ENCODE measurements around the gene DYNLRB1. TPM values are rescaled to one million over a fixed set of nuclear protein-coding genes. Genes with fewer than 3 reads are reported as not detected.

Gene DYNLRB1
- total RNA-seq, 1 experiment from 2014 or later: 177 TPM

DNA sequence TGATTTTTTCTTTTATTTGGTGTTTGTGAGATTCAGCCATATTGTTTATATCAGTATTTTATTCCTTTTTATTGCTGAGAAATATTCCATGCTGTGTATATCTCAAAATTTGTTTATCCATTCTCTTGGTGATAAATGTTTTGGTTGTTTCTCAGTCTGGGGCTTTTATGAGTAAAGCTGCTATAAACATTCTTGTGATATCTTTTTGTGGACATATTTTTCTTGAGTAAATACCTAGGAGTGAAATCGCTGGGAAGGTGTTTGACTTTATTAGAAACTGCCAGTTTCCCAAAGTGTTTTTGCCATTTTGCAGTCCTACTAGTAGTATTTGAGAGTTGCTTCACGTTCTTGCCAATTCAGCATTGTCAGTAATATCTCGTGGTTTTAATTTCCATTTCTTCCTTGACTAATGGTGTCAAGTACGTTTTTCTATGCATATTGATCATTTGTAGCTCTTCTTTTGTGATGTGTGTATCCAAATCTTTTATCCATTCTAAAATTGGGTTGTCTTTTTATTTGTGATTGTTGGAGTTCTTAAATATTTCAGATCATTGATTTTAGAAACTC, 31.1 kb upstream of the DYNLRB1 start:
- H3K9me3 ChIP-seq (ENCODE audit: low read length): no peaks in the 10 kb centered on the region
- no peaks in the 10 kb centered on the region for H4K20me1 ChIP-seq (ENCODE audit: low read length)
- no peaks in the 10 kb centered on the region for H3K79me2 ChIP-seq (ENCODE audit: low read length)
- ChIA-PET CTCF (no interaction called here), POLR2A (ENCODE audit: unreplicated experiment) (no interaction called here)
- no peaks in the 10 kb centered on the region for H3K4me1 ChIP-seq (ENCODE audit: insufficient read depth, low read length)
- no peak overlapping the region for H3K4me3 ChIP-seq (ENCODE audit: low read length)
- H3K27me3 ChIP-seq (ENCODE audit: low read length): no peaks in the 10 kb centered on the region
- H3K4me2 ChIP-seq (ENCODE audit: low read length): no peak overlapping the region
- no peak overlapping the region for H3K9ac ChIP-seq (ENCODE audit: low read length)
- no peaks in the 10 kb centered on the region for H3F3A ChIP-seq (ENCODE audit: low read length, unreplicated experiment)
- BruUV-seq (replicated peaks): no TSS peak
- TF ChIP-seq EZH2phosphoT487 (IDR thresholded peaks at IDR 0.05; ENCODE audit: borderline replicate concordance, low read length) (no peak), EZH2 (IDR thresholded peaks at IDR 0.05; ENCODE audit: low read length, unreplicated experiment) (no peak)
- TF ChIP-seq, protein P1, sequence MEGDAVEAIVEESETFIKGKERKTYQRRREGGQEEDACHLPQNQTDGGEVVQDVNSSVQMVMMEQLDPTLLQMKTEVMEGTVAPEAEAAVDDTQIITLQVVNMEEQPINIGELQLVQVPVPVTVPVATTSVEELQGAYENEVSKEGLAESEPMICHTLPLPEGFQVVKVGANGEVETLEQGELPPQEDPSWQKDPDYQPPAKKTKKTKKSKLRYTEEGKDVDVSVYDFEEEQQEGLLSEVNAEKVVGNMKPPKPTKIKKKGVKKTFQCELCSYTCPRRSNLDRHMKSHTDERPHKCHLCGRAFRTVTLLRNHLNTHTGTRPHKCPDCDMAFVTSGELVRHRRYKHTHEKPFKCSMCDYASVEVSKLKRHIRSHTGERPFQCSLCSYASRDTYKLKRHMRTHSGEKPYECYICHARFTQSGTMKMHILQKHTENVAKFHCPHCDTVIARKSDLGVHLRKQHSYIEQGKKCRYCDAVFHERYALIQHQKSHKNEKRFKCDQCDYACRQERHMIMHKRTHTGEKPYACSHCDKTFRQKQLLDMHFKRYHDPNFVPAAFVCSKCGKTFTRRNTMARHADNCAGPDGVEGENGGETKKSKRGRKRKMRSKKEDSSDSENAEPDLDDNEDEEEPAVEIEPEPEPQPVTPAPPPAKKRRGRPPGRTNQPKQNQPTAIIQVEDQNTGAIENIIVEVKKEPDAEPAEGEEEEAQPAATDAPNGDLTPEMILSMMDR (conservative IDR thresholded peaks at IDR 0.05; ENCODE audit: low read depth, low read length): no peak
- no peak for ATAC-seq
- no peak overlapping the region for H3K27ac ChIP-seq (ENCODE audit: low read length)
- no peak overlapping the region for H2AFZ ChIP-seq (ENCODE audit: low read length)
- intact Hi-C loops (cut with micrococcal nuclease): no loop called here
- no peak for DNase-seq
- H3K36me3 ChIP-seq (ENCODE audit: low read depth, low read length): peaks cover 73% of the 10 kb centered on the region
- no peaks in the 10 kb centered on the region for H3K9me2 ChIP-seq (replicated peaks; ENCODE audit: low read length)

DNA sequence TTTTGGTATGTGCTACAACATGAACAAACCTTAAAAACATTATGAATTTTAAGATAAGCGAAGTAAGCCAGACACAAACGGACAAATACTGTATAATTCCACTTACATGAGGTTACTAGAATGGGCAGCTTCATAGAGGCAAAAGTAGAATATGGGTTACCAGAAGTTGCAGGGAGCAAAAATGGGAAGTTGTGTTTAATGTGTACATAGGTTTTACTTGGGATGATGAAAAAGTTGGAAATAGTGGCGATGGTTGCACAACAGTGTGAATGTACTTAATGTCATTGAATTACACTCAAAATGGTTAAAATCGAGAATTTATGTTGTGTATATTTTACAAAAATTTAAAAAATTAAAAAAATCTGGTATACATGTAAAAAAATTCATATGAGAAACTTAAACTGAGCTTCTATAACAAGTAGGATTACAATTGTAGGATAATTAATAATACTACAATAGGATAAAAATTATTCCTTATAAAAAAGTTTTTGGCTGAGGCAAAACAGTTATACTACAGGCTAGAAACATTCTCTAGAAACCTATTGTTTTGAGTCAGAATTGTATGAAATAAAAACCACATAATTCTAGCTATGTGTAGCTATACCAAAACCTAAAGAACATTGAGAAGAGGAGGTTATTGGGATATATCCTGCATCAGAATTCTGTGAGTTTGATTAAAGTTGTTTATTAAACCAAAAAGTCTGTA, 24.8 kb upstream of the DYNLRB1 start:
- Histone ChIP-seq H3K4me1 (ENCODE audit: insufficient read depth, low read length) (no peaks in the 10 kb centered on the region), H3K36me3 (ENCODE audit: low read depth, low read length) (peaks cover 59% of the 10 kb centered on the region), H4K20me1 (ENCODE audit: low read length) (no peaks in the 10 kb centered on the region), H3K9me2 (replicated peaks; ENCODE audit: low read length) (no peaks in the 10 kb centered on the region), H3K9ac (ENCODE audit: low read length) (no peak overlapping the region), H3F3A (ENCODE audit: low read length, unreplicated experiment) (no peaks in the 10 kb centered on the region), H3K4me3 (ENCODE audit: low read length) (no peak overlapping the region), H2AFZ (ENCODE audit: low read length) (no peak overlapping the region), H3K9me3 (ENCODE audit: low read length) (no peaks in the 10 kb centered on the region), H3K4me2 (ENCODE audit: low read length) (no peak overlapping the region), H3K27ac (ENCODE audit: low read length) (no peak overlapping the region), H3K79me2 (ENCODE audit: low read length) (no peaks in the 10 kb centered on the region), H3K27me3 (ENCODE audit: low read length) (no peaks in the 10 kb centered on the region)
- ChIA-PET POLR2A (ENCODE audit: unreplicated experiment) (interaction anchor here (0.6 kb wide), 1 partner anchor 24 kb away, joined by 7 read pairs; no protein-coding TSS in a partner anchor), CTCF (no interaction called here)
- ATAC-seq: no peak
- TF ChIP-seq, protein P1 (conservative IDR thresholded peaks at IDR 0.05; ENCODE audit: low read depth, low read length): no peak
- no peak for TF ChIP-seq EZH2phosphoT487 (IDR thresholded peaks at IDR 0.05; ENCODE audit: borderline replicate concordance, low read length)
- BruUV-seq (replicated peaks): no TSS peak
- no peak for DNase-seq
- intact Hi-C loops (cut with micrococcal nuclease): no loop called here

DNA sequence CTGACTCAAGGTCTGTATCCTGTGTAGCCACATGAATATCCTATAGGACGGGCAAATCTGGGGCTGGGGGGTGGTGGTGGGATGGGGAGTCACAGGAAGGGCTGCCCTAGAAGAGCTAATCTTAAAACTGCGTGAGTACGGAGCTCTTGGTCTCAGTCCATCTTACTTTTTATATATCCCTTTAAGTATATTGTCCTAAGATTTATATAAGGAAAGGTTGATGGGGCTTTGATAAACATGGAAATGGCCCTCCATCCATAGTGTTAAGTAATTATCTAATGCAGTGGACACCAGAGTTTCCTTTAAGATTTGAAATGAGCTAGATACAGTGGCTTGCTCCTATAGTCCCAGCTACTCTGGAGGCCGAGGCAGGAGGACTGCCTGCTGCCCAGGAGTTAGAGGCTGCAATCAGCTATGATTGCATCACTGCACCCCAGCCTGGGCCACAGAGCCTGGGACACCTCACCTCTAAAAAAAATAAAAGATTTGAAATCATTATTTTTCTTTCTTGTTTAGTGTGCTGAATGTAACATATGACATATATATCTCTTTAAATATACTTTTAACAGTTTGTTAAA, 24.2 kb upstream of the DYNLRB1 start:
- ChIA-PET POLR2A (ENCODE audit: unreplicated experiment) (interaction anchor here (0.6 kb wide), 1 partner anchor 23 kb away, joined by 7 read pairs; no protein-coding TSS in a partner anchor), CTCF (no interaction called here)
- Histone ChIP-seq H3K4me3 (ENCODE audit: low read length) (no peak overlapping the region), H3K9me2 (replicated peaks; ENCODE audit: low read length) (no peaks in the 10 kb centered on the region), H3F3A (ENCODE audit: low read length, unreplicated experiment) (no peaks in the 10 kb centered on the region), H3K79me2 (ENCODE audit: low read length) (no peaks in the 10 kb centered on the region), H3K9ac (ENCODE audit: low read length) (no peak overlapping the region), H3K27me3 (ENCODE audit: low read length) (no peaks in the 10 kb centered on the region), H3K27ac (ENCODE audit: low read length) (no peak overlapping the region), H4K20me1 (ENCODE audit: low read length) (no peaks in the 10 kb centered on the region), H2AFZ (ENCODE audit: low read length) (no peak overlapping the region), H3K4me2 (ENCODE audit: low read length) (no peak overlapping the region), H3K9me3 (ENCODE audit: low read length) (no peaks in the 10 kb centered on the region), H3K4me1 (ENCODE audit: insufficient read depth, low read length) (no peaks in the 10 kb centered on the region), H3K36me3 (ENCODE audit: low read depth, low read length) (peaks cover 64% of the 10 kb centered on the region)
- DNase-seq (no peak), ATAC-seq (no peak)
- no TSS peak for BruUV-seq (replicated peaks)
- intact Hi-C loops (cut with micrococcal nuclease): no loop called here
- TF ChIP-seq EZH2 (IDR thresholded peaks at IDR 0.05; ENCODE audit: low read length, unreplicated experiment) (no peak), EZH2phosphoT487 (IDR thresholded peaks at IDR 0.05; ENCODE audit: borderline replicate concordance, low read length) (no peak)
- TF ChIP-seq, protein P1 (conservative IDR thresholded peaks at IDR 0.05; ENCODE audit: low read depth, low read length): no peak
